GM12878 (cell line): ENCODE results near the gene UQCR11. TPM values are rescaled to one million over a fixed set of nuclear protein-coding genes. Genes with fewer than 3 reads are reported as not detected.

Experiments
- ATAC-seq: fragments of 200-7000 bp; cut with Tn5 transposase; 3 replicates; pipeline ENCODE4 v1.9.1; 2020; ENCODE audit warnings: mild to moderate bottlenecking, moderate library complexity
- BruUV-seq: library from RNA; stranded (reverse); fragments of 400-500 nt; replicated peaks from 2 replicates; lab custom pipeline; 2021; lab: Mats Ljungman, UMichigan
- CTCF ChIA-PET: fragments of 300-600 bp; sonication (Branson Sonifier 250); formaldehyde crosslinking; extraction: SDS; loops from one replicate; lab custom pipeline; 2021; ENCODE audit warnings: inconsistent platforms; lab: Yijun Ruan, JAX
- POLR2A ChIA-PET: fragments of 350-600 bp; formaldehyde crosslinking; extraction: SDS; loops from one replicate; lab custom pipeline; 2021; ENCODE audit warnings: inconsistent platforms; lab: Charles Lee
- RAD21 ChIA-PET: fragments of 300-600 bp; sonication (Branson Sonifier 250); formaldehyde crosslinking; loops from one replicate; lab custom pipeline; 2023; ENCODE audit warnings: antibody characterized with exemption; ENCODE audit not compliant: unreplicated experiment; lab: Charles Lee
- SMC1A ChIA-PET: fragments of 300-600 bp; sonication (Branson Sonifier 250); formaldehyde crosslinking; loops from one replicate; lab custom pipeline; 2023; ENCODE audit not compliant: unreplicated experiment, uncharacterized antibody; lab: Charles Lee
- DNase-seq: peaks from one replicate; pipeline ENCODE4 v3.0.0-alpha.2; 2011; ENCODE audit warnings: low read depth, low spot score
- FAIRE-seq: peaks from 3 replicates; lab custom pipeline; 2011; peaks lifted over from hg19 to GRCh38; lab: Jason Lieb, UNC
- H2AFZ ChIP-seq: 2 replicates; pipeline ENCODE4 v1.6.0; 2011; ENCODE audit warnings: low read depth, low read length, control low read depth; ENCODE audit not compliant: control insufficient read depth
- H3K27ac ChIP-seq: 2 replicates; pipeline ENCODE4 v1.5.1; 2011; ENCODE audit warnings: control low read depth; ENCODE audit not compliant: control insufficient read depth, insufficient read depth
- H3K27me3 ChIP-seq, 2 experiments: replicated peaks in 1 of 2; 2 replicates each; pipeline versions ENCODE4 v1.6.0 to v1.6.1; 2011; ENCODE audit warnings: low read length in 1 of 2; ENCODE audit not compliant: control insufficient read depth in 2 of 2, insufficient read depth in 2 of 2
- H3K36me3 ChIP-seq, 2 experiments: 2 replicates each; pipeline ENCODE4 v1.5.1; 2011; ENCODE audit warnings: low read length in 1 of 2; ENCODE audit not compliant: control insufficient read depth in 2 of 2, insufficient read depth in 2 of 2
- H3K4me1 ChIP-seq: 2 replicates; pipeline ENCODE4 v1.6.1; 2011; ENCODE audit warnings: mild to moderate bottlenecking, low read length, moderate library complexity, mixed read lengths; ENCODE audit not compliant: control insufficient read depth, insufficient read depth
- H3K4me2 ChIP-seq: 2 replicates; pipeline ENCODE4 v1.6.0; 2011; ENCODE audit warnings: control low read depth; ENCODE audit not compliant: control insufficient read depth, insufficient read depth
- H3K4me3 ChIP-seq: fragments of 200-600 bp; sonication (generic); 2 replicates; pipeline ENCODE4 v1.5.1; 2016
- H3K79me2 ChIP-seq: 2 replicates; pipeline ENCODE4 v1.6.0; 2011; ENCODE audit warnings: low read length; ENCODE audit not compliant: control insufficient read depth, insufficient read depth
- H3K9ac ChIP-seq: 2 replicates; pipeline ENCODE4 v1.8.0; 2011; ENCODE audit warnings: low read length, control low read depth, mixed read lengths; ENCODE audit not compliant: control insufficient read depth, insufficient read depth
- H3K9me3 ChIP-seq: replicated peaks from 3 replicates; pipeline ENCODE4 v1.5.1; 2011; ENCODE audit warnings: mild to moderate bottlenecking, low read length; ENCODE audit not compliant: control insufficient read depth, insufficient read depth
- H4K20me1 ChIP-seq: 2 replicates; pipeline ENCODE4 v1.6.0; 2011; ENCODE audit not compliant: control insufficient read depth, insufficient read depth
- FOS ChIP-seq: IDR thresholded peaks from 3 replicates; pipeline ENCODE4 v1.6.1; 2011; ENCODE audit warnings: borderline replicate concordance; ENCODE audit not compliant: insufficient read length; ENCODE audit errors: extremely low read depth
- IKZF2 ChIP-seq, 2 experiments: fragments of 450-650 bp; IDR thresholded peaks; 2 replicates each; pipeline ENCODE4 v1.6.1; 2017; ENCODE audit warnings: mild to moderate bottlenecking in 2 of 2, moderate library complexity in 2 of 2
- MTA3 ChIP-seq: IDR thresholded peaks from 2 replicates; pipeline ENCODE4 v1.6.1; 2012; ENCODE audit warnings: low read length, inconsistent platforms, borderline replicate concordance
- MXI1 ChIP-seq: fragments of 150-350 bp; IDR thresholded peaks from 2 replicates; pipeline ENCODE4 v1.6.1; 2011; ENCODE audit warnings: low read depth, mild to moderate bottlenecking, inconsistent platforms, low read length, improper control_type of control experiment
- NR2C1 ChIP-seq: fragments of 450-650 bp; IDR thresholded peaks from 2 replicates; pipeline ENCODE4 v1.6.1; 2017; ENCODE audit warnings: antibody characterized with exemption, mild to moderate bottlenecking, moderate library complexity
- SMAD5 ChIP-seq: IDR thresholded peaks from 2 replicates; pipeline ENCODE4 v1.6.1; 2016; ENCODE audit warnings: antibody characterized with exemption, low read depth
- SUPT20H ChIP-seq: IDR thresholded peaks from 2 replicates; pipeline ENCODE4 v1.6.1; 2011; ENCODE audit warnings: low read depth, mild to moderate bottlenecking, low read length, moderate library complexity, borderline replicate concordance; ENCODE audit not compliant: control insufficient read depth
- YBX1 ChIP-seq: fragments of 450-650 bp; IDR thresholded peaks from 2 replicates; pipeline ENCODE4 v1.6.1; 2016; ENCODE audit warnings: antibody characterized with exemption
- WGBS: methylation state at CpG from one replicate; pipeline ENCODE4 v1.1.6; 2016; ENCODE audit warnings: low lambda C conversion rate; ENCODE audit not compliant: insufficient replicate concordance, insufficient coverage; ENCODE audit errors: missing lambda C conversion rate; 5-methylcytosine and 5-hydroxymethylcytosine counted together
- in situ Hi-C: fragments of 300-500 bp; cut with MboI; formaldehyde crosslinking; loops from 9 replicates; pipeline ENCODE4 v1.14.3; 2018; ENCODE audit warnings: mixed read lengths
- intact Hi-C: fragments of 100-400 bp; cut with micrococcal nuclease; formaldehyde crosslinking; loops from one replicate; pipeline ENCODE4 v1.14.2; 2022; ENCODE audit not compliant: unreplicated experiment
- polyA plus RNA-seq, 11 experiments: library from polyadenylated mRNA; depleted of rRNA in 4 of 11; unstranded in 6 of 11; stranded (reverse) in 5 of 11; fragments of >200 nt; fragmentation: Nextera tagmentation in 4 of 11; fragmentation: Illumina TruSeq in 1 of 11; extraction: Ambion mirVana in 4 of 11; extraction: Trizol in 1 of 11; gene quantifications; 1 replicate in 1 of 11; 2 replicates in 10 of 11; pipeline versions ENCODE4 v1.2.1 to v1.2.3, GENCODE V29; 2011 to 2016; ENCODE audit warnings: inconsistent platforms in 2 of 11, missing spikeins in 2 of 11, low read depth in 1 of 11
- total RNA-seq, 4 experiments: library from RNA; depleted of rRNA in 3 of 4; stranded (reverse); fragments of >200 nt in 3 of 4; fragmentation: Illumina TruSeq in 1 of 4; extraction: Trizol in 1 of 4; gene quantifications; 2 replicates each; pipeline versions ENCODE4 v1.2.1 to v1.2.3, GENCODE V29; 2013 to 2021
- TF ChIP-seq, protein P1 (sequence below): IDR thresholded peaks from 2 replicates; pipeline ENCODE4 v1.6.1; 2011; ENCODE audit warnings: borderline replicate concordance, low read depth, mild to moderate bottlenecking, moderate library complexity, low read length; ENCODE audit not compliant: insufficient read depth, poor library complexity, severe bottlenecking
- TF ChIP-seq, protein P2 (sequence below): IDR thresholded peaks from 2 replicates; pipeline ENCODE4 v1.6.1; 2012; ENCODE audit warnings: low read depth, low read length, improper control_type of control experiment

UQCR11 gene
- total and polyA plus RNA-seq, 10 of the 15 experiments (the other 5 are each of a cell fraction or from before 2014, with no cell fraction given) = 28.6 to 586 (median 193) TPM

- TF ChIP-seq, protein P1, sequence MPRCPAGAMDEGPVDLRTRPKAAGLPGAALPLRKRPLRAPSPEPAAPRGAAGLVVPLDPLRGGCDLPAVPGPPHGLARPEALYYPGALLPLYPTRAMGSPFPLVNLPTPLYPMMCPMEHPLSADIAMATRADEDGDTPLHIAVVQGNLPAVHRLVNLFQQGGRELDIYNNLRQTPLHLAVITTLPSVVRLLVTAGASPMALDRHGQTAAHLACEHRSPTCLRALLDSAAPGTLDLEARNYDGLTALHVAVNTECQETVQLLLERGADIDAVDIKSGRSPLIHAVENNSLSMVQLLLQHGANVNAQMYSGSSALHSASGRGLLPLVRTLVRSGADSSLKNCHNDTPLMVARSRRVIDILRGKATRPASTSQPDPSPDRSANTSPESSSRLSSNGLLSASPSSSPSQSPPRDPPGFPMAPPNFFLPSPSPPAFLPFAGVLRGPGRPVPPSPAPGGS = no peak
- TF ChIP-seq SUPT20H (no peak), IKZF2 (IDR thresholded peaks at IDR 0.05) (no peak), MTA3 (no peak)
- TF ChIP-seq, all 136 proteins: peak for 0
These were observed 26.0 kb downstream of the UQCR11 start (continued) for GRCh38 chr19:1579222-1579621.

DNA sequence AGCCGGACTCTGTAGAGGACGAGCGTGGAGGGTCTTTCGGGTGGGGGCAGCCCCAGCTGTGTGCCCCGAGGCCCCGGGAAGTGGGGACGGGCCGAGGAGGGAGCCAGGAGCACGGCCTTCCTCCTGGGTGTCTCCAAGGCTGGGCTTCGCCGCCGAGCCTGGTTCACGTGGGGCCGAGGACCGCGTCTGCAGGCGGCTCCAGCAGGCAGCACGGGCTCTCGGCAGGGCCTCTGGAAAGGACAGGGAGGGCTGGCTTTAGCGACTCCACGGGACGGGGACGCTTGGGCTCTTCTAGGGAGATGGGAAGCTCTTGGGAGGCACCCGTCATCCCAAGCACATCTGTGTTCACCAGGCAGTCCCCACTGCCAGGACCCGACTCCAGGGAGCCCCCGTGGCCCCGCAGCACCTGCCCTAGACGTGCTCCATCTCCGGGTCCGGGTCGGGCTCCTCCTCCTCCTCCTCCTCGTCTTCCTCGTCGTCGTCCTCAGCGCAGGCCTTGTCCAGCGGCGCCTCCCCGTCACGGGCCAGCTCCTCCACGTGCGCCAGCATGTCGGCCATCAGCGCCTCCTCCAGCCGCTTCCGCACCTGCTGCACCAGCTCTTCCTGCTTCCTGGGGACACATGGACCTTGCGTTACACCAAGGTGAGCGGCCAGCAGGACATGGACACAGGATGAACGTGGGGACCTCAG is 27.2 kb downstream of the UQCR11 start:
- DNase-seq (no peak), FAIRE-seq (no peak), ATAC-seq (no peak)
- CTCF ChIA-PET = interaction anchor here (0.9 kb wide), 1 partner anchor 13 kb away, joined by 3 read pairs; no protein-coding TSS in a partner anchor
- H3K9me3 ChIP-seq = no peaks in the 10 kb centered on the region
- no peaks in the 10 kb centered on the region for H4K20me1 ChIP-seq
- no peaks in the 10 kb centered on the region for H3K79me2 ChIP-seq
- H3K27ac ChIP-seq = no peak overlapping the region
- no peaks in the 10 kb centered on the region for H3K4me1 ChIP-seq
- TF ChIP-seq, protein P2, sequence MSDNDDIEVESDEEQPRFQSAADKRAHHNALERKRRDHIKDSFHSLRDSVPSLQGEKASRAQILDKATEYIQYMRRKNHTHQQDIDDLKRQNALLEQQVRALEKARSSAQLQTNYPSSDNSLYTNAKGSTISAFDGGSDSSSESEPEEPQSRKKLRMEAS = no peak
- TF ChIP-seq FOS (no peak), MXI1 (no peak), SMAD5 (no peak), NR2C1 (no peak), YBX1 (no peak)
- no peak overlapping the region for H3K4me3 ChIP-seq
- no peak overlapping the region for H2AFZ ChIP-seq
- in situ Hi-C loops (no loop called here), intact Hi-C loops (no loop called here)
- no peak overlapping the region for H3K9ac ChIP-seq
- 96% methylated on average over 49 of the region's 49 CpGs for WGBS
- POLR2A ChIA-PET = no interaction called here
- SMC1A ChIA-PET = no interaction called here
- H3K4me2 ChIP-seq = no peak overlapping the region
- TSS peak; percentile 59 for BruUV-seq
- H3K36me3 ChIP-seq = peaks cover 5 to 14% of the 10 kb centered on the region in 2 experiments
- no peaks in the 10 kb centered on the region for H3K27me3 ChIP-seq
- RAD21 ChIA-PET = interaction anchor here (0.7 kb wide), 1 partner anchor 32 kb away, joined by 5 read pairs; no protein-coding TSS in a partner anchor
